HG02798 (cell line): ENCODE data around the gene SLC22A31.
"Not testable (repeated sequence)": the region's sequence is repeated elsewhere in the genome, so short reads cannot be mapped to it uniquely, and the experiment has no call there.

Experiments
- ATAC-seq: cut with Tn5 transposase; IDR thresholded peaks from one replicate; pipeline ENCODE4 v1.9.1; 2021; ENCODE audit warnings: mild to moderate bottlenecking; ENCODE audit not compliant: unreplicated experiment, poor library complexity

Gene SLC22A31

DNA sequence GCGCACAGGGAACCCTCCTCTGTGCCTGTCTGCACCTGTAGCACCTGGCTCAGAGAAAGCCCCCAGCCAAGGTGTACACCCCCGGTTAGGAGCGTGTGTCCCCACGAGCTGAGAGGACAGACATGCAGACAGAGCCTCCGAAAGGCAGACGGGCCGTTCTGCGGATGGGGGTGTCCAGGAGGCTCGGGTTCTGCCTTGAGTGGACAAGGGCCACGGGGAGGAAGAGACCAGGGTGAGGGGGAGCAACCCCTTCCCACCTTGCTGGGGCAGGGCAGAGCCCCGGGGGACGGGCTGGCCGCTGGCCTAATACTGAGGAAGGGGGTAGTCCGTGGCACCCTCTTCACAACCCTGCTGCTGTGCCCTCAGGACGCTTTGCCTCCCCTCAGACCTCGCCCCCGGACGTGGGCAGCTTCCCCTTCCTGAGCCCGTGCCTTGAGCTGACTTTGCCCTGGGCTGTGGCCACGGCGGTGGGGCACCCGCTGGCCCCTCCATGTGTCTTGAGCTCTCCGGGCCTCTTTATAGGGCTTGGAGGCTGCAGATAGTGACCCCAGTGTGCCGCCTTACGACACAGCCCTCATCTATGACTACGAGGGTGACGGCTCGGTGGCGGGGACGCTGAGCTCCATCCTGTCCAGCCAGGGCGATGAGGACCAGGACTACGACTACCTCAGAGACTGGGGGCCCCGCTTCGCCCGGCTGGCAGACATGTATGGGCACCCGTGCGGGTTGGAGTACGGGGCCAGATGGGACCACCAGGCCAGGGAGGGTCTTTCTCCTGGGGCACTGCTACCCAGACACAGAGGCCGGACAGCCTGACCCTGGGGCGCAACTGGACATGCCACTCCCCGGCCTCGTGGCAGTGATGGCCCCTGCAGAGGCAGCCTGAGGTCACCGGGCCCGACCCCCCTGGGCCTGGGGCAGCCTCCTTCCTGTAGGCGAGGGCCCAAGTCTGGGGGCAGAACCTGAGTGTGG lies 5.7 kb downstream of the SLC22A31 start:
- ATAC-seq: no peak

DNA sequence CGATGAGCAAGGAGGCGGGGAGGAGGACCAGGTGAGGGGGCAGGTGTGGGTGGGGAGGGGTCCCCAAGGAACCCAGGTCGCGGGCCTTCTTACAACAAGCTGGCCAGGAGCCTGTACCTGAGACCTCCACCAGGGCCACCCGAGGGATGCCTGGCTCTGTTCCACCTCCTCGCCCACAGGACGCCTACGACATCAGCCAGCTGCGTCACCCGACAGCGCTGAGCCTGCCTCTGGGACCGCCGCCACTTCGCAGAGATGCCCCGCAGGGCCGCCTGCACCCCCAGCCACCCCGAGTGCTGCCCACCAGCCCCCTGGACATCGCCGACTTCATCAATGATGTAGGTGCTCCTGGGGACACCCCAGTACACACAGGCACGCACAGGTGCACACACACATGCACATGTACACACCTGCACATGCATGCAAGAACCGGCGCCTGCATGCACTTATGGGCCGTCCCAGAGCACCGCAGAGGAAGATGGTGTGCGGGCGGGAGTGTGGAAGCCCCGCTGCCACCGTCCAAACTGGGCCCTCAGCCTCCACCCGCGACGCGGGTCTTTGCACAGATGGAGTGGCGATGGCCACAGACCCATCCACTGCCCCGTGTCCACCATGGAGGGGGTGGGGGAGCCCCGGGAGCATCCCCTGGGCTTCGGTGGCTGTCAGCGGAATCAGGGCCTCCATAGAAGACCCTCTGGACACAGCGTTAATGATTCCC lies 6.6 kb downstream of the SLC22A31 start:
- ATAC-seq: no peak

- no peak for ATAC-seq
Observed at GRCh38 chr16:89192956-89193575, 7.3 kb downstream of the SLC22A31 start.

- not testable (repeated sequence) for ATAC-seq
Observed at GRCh38 chr16:89192186-89192955, 8.0 kb downstream of the SLC22A31 start.

DNA sequence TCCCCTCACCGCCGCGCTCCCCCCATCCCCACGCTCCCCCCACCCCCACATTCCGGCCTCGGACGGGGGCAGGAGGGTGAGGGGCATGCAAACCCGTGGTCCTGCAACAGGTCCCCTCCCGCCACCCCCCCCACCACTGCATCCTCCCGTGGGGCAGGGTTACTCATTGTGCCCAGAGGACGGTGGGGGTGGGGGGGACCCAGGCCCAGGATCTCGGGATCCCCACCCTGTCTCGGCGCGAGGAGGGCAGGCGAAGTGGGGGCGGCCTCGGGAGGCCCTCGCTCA lies 8.5 kb downstream of the SLC22A31 start:
- ATAC-seq: no peak

GRCh38 chr16:89191033-89191900 lies 9.1 kb downstream of the SLC22A31 start:
- ATAC-seq: no peak

DNA sequence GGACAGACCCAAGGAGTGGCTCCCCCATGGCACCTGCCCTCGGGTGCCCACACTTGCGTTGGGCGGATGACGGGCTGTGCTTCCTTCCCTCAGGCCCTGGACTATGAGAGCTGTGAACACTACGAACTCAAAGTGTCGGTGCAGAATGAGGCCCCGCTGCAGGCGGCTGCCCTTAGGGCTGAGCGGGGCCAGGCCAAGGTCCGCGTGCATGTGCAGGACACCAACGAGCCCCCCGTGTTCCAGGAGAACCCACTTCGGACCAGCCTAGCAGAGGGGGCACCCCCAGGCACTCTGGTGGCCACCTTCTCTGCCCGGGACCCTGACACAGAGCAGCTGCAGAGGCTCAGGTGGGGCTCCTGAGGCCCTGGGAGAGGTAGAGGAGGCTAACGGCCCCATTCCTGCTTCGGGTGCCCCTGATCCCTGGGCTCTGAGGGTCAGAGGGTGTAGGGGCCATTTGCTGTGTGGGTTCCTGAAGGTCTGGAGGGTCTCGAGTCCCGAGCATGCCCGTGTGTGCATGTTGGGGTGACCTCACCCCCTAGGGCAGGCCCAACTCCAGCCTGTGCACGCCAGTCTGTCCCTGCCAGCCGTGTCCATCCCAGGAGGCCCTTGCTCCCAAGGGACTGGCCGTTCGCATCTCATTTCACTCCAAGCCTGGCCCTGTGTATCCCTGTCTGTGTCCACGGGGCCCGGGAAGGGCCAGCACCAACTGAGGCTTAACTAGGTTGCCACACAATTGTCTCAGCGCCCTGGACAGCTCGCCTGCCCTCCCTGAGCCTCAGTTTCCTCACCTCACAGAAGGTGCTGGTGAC lies 10.0 kb downstream of the SLC22A31 start:
- no peak for ATAC-seq

GRCh38 chr16:89189358-89190025 lies 10.8 kb downstream of the SLC22A31 start:
- no peak for ATAC-seq

DNA sequence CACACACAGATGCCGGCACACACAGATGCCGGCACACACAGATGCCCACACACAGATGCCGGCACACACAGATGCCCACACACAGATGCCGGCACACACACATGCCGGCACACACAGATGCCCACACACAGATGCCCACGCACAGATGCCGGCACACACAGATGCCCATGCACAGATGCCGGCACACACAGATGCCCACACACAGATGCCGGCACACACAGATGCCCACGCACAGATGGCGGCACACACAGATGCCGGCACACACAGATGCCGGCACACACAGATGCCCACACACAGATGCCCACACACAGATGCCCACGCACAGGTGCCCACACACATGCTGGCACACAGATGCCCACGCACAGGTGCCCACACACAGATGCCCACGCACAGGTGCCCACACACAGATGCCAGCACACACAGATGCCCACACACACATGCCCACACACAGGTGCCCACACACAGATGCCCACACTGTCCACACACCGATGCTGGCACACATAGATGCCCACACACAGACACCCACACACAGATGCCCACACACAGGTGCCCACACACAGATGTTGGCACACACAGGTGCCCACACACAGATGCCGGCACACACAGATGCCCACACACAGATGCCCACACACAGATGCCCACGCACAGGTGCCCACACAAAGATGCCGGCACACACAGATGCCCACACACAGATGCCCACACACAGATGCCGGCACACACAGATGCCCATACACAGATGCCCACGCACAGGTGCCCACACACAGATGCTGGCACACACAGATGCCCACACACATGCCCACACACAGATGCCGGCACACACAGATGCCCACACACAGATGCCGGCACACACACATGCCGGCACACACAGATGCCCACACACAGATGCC lies 11.6 kb downstream of the SLC22A31 start:
- ATAC-seq: not testable (repeated sequence)

GRCh38 chr16:89187770-89188392 lies 12.5 kb downstream of the SLC22A31 start:
- no peak for ATAC-seq

GRCh38 chr16:89187032-89187769 lies 13.1 kb downstream of the SLC22A31 start:
- ATAC-seq: no peak

DNA sequence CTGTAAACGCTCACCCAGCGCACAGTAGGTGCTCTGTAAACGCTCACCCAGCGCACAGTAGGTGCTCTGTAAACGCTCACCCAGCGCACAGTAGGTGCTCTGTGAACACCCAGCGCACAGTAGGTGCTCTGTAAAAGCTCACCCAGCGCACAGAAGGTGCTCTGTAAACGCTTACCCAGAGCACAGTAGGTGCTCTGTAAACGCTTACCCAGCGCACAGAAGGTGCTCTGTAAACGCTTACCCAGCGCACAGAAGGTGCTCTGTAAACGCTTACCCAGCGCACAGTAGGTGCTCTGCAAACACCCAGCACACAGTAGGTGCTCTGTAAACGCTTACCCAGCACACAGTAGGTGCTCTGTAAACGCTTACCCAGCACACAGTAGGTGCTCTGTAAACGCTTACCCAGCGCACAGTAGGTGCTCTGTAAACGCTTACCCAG lies 13.7 kb downstream of the SLC22A31 start:
- not testable (repeated sequence) for ATAC-seq

GRCh38 chr16:89185887-89186592 lies 14.3 kb downstream of the SLC22A31 start:
- not testable (repeated sequence) for ATAC-seq

- ATAC-seq: no peak
Observed at GRCh38 chr16:89184933-89185794, 15.2 kb downstream of the SLC22A31 start.

GRCh38 chr16:89184677-89184932 lies 15.7 kb downstream of the SLC22A31 start:
- no peak for ATAC-seq
